ENCODE results near the gene LCE2A.

- TF ChIP-seq POLR2A (IDR thresholded peaks at IDR 0.05) (no peak), CTCF (IDR thresholded peaks at IDR 0.05) (no peak), EP300 (IDR thresholded peaks at IDR 0.05; ENCODE audit: low read depth) (no peak), POLR2AphosphoS5 (IDR thresholded peaks at IDR 0.05) (no peak)
Measured at GRCh38 chr1:152735648-152736047, 37.5 kb downstream of the LCE2A start.

All from transverse colon (tissue), 4 donors.